Measurements from ENCODE around the gene FBXW8. TPM values are rescaled to one million over a fixed set of nuclear protein-coding genes. Genes with fewer than 3 reads are reported as not detected.

FBXW8 gene
- total RNA-seq, 2 donors from 2014 or later, result 12.6 to 25.0 TPM

- H3K27ac ChIP-seq, result no peak overlapping the region
- ATAC-seq (ENCODE audit: insufficient number of reproducible peaks, low FRiP score, low read depth), result no peak
- no peak for DNase-seq (ENCODE audit: low spot score)
- TF ChIP-seq, protein P1, sequence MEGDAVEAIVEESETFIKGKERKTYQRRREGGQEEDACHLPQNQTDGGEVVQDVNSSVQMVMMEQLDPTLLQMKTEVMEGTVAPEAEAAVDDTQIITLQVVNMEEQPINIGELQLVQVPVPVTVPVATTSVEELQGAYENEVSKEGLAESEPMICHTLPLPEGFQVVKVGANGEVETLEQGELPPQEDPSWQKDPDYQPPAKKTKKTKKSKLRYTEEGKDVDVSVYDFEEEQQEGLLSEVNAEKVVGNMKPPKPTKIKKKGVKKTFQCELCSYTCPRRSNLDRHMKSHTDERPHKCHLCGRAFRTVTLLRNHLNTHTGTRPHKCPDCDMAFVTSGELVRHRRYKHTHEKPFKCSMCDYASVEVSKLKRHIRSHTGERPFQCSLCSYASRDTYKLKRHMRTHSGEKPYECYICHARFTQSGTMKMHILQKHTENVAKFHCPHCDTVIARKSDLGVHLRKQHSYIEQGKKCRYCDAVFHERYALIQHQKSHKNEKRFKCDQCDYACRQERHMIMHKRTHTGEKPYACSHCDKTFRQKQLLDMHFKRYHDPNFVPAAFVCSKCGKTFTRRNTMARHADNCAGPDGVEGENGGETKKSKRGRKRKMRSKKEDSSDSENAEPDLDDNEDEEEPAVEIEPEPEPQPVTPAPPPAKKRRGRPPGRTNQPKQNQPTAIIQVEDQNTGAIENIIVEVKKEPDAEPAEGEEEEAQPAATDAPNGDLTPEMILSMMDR (IDR thresholded peaks at IDR 0.05), result no peak
- no peak overlapping the region for H3K4me3 ChIP-seq
- no peaks in the 10 kb centered on the region for H3K9me3 ChIP-seq
- peaks cover 9 to 14% of the 10 kb centered on the region in 2 donors for H3K4me1 ChIP-seq (ENCODE audit: control insufficient read depth in 1 of 2, low read depth in 2 of 2)
- H3K27me3 ChIP-seq (replicated peaks; ENCODE audit: insufficient read depth), result no peaks in the 10 kb centered on the region
- no peaks in the 10 kb centered on the region for H3K36me3 ChIP-seq
These were observed 43.2 kb upstream of the FBXW8 start for GRCh38 chr12:116867523-116867922.

DNA sequence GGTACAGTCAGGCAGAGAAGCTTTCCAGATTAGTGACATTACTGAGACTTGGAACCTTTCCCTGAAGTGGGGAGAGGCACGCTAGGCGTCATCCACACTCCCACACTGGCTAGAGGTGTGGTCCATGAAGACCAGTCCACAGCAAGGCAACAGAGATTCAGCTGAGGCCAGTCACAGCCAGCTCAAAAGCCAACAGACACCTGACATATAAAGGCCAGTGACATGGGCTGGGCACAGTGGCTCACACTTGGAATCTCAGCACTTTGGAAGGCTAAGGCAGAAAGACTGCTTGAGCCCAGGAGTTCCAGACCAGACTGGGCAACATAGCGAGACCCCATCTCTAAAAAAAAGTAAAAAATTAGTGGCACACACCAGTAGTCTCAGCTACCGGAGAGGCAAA, 40.4 kb upstream of the FBXW8 start:
- ATAC-seq (ENCODE audit: insufficient number of reproducible peaks, low FRiP score, low read depth), result no peak
- H3K4me3 ChIP-seq, result no peak overlapping the region
- TF ChIP-seq, protein P1 (IDR thresholded peaks at IDR 0.05), result no peak
- no peaks in the 10 kb centered on the region for H3K27me3 ChIP-seq (replicated peaks; ENCODE audit: insufficient read depth)
- H3K4me1 ChIP-seq (ENCODE audit: control insufficient read depth in 1 of 2, low read depth in 2 of 2), result peaks cover under 1% of the 10 kb centered on the region in 2 donors
- no peak for DNase-seq (ENCODE audit: low spot score)
- H3K27ac ChIP-seq, result no peak overlapping the region
- H3K9me3 ChIP-seq, result peaks cover 6% of the 10 kb centered on the region
- H3K36me3 ChIP-seq, result no peaks in the 10 kb centered on the region

GRCh38 chr12:116874324-116874995, 36.3 kb upstream of the FBXW8 start:
- Histone ChIP-seq H3K4me3 (no peak overlapping the region), H3K27me3 (replicated peaks; ENCODE audit: insufficient read depth) (peaks cover 15% of the 10 kb centered on the region), H3K4me1 (ENCODE audit: control insufficient read depth in 1 of 2, low read depth in 2 of 2) (peaks cover 7 to 15% of the 10 kb centered on the region in 2 donors), H3K9me3 (peaks cover 6% of the 10 kb centered on the region), H3K36me3 (no peaks in the 10 kb centered on the region), H3K27ac (no peak overlapping the region)
- DNase-seq (ENCODE audit: low spot score) (no peak), ATAC-seq (ENCODE audit: insufficient number of reproducible peaks, low FRiP score, low read depth) (no peak)
- TF ChIP-seq, protein P1 (IDR thresholded peaks at IDR 0.05), result no peak

- ATAC-seq (ENCODE audit: insufficient number of reproducible peaks, low FRiP score, low read depth), result no peak
- no peak for DNase-seq (ENCODE audit: low spot score)
- Histone ChIP-seq H3K9me3 (peaks cover 6% of the 10 kb centered on the region), H3K4me3 (no peak overlapping the region), H3K27ac (no peak overlapping the region), H3K4me1 (ENCODE audit: control insufficient read depth in 1 of 2, low read depth in 2 of 2) (peaks cover 15 to 29% of the 10 kb centered on the region in 2 donors), H3K27me3 (replicated peaks; ENCODE audit: insufficient read depth) (peaks cover 15% of the 10 kb centered on the region), H3K36me3 (no peaks in the 10 kb centered on the region)
- TF ChIP-seq, protein P1 (IDR thresholded peaks at IDR 0.05), result no peak
These were observed 34.4 kb upstream of the FBXW8 start for GRCh38 chr12:116876151-116876869.

Data from thoracic aorta (tissue), 2 donors.